GM21381 (cell line): ENCODE results near the gene C16orf89.
"Not testable (repeated sequence)": the region's sequence is repeated elsewhere in the genome, so short reads cannot be mapped to it uniquely, and the experiment has no call there.

ENCODE experiments used
- ATAC-seq: cut with Tn5 transposase; IDR thresholded peaks from one replicate; pipeline ENCODE4 v1.9.1; 2021; ENCODE audit warnings: mild to moderate bottlenecking, moderate library complexity; ENCODE audit not compliant: unreplicated experiment

The C16orf89 gene

DNA sequence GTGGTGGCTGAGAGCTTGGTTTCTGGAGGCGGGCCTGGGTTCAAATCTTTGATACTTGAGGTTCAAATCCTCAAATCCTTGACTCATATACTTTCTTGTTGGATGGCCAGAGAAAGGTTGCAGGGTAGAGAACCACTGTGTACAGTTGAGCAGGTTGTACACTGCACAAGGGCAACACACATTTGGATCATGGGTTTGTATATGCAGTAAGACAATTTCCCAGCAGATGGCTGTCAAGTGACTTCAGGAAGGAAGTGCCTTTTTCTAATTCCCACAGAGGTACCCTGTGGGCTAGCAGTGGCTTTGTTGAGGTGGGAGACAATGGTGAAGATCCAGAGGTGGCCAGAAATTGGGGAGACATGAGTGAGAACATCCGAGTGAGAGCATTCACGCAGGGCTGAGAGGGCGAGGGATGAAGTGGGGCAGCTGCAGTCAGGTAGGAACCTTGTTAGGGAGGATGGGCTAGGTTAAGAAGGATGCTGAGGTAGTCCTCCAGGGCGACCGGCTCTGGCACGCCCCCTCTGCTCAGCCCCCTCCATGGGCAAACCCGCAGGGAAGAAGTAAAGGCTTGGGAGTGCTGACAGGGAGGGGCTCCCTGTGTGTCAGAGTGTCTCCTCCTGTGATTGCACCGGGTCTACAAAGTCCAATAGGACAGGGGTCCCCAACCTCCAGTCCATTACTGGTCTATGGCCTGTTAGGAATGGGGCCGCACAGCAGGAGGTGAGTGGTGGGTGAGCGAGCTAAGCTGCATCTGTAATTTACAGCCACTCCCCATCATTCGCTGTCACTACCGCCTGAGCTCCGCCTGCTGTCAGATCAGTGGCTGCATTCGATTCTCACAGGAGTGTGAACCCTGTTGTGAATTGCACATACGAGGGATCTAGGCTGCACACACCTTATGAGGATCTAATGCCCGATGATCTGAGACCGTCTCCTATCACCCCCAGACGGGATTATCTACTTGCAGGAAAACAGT is 2.7 kb downstream of the C16orf89 start:
- no peak for ATAC-seq

DNA sequence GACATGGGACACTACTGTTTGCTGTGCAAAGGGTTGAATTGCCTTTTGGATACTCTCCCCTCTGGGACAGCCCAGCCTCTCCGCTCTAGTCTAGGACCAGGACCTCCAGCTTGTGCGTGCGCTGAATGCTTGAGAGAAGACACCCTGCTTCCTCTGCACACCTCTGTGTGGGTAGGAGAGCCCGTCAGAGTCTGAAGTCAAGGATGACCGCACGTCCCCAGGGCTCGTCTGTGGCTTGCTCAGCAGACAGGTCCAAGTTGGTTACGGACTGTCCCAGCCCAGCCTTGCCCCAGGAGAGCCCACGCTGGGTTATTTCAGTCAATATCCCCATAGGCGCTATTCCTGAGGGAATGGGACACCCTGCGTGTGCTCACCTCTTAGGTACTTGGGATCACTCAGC is 3.7 kb downstream of the C16orf89 start:
- ATAC-seq = no peak

DNA sequence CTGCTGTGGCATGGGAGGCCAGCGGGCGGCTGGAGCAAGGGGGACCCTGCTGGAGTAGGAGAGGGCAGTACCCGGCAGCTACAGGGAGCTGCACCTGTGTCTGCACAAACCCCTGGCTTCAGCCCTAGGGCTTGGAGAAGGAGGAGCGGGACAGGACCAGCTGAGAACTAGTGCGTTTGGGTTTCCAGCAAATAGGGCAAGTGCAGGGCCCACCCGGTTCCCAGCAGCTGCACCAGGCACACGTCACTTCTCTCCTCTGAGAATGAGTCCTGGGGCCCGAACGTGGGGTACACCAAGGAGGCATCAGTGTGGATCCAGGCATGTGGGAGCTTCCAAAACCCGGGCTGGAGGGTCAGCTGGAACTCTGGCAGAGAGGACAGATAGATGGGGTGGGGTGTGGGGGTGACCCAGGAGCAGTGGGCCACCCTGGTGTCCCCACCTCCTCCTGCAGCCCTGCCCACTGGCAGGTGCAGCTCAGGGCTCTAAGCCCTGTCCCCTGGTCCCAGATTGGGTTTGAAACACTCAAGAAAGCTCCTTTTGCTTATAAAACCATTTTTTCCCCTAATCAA is 5.6 kb downstream of the C16orf89 start:
- ATAC-seq = no peak

DNA sequence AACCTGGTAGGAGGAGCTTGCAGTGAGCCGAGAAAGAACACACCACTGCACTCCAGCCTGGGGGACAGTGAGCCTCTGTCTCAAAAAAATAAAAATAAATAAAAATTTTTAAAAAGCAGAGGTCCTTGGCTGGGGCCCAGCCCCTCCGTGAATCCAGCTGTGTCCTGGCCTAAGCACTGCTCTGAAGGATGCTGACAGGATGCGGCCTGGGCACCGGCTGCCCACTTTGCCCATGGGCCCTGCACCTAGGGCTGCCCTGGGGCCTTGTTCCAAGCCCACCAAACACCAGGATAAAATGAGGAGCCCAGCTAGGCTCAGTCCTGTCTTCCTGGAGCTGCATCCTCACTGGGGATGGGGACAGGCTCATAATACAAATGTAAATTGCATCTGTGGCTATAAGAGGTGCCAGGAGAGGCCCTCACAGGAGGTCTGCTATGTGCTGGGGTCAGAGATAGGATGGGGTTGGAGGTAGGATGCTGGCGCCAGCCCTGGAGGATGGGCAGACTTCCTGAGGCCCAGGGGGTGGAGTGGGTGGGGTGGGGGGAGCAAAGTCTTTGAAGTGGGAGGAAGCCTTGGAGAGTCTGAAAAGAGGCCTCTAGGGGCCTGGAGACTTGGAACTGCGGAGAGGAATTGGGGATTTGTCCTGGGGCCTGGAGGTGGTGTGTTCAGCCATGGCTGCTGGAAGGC is 6.2 kb downstream of the C16orf89 start:
- ATAC-seq = no peak

DNA sequence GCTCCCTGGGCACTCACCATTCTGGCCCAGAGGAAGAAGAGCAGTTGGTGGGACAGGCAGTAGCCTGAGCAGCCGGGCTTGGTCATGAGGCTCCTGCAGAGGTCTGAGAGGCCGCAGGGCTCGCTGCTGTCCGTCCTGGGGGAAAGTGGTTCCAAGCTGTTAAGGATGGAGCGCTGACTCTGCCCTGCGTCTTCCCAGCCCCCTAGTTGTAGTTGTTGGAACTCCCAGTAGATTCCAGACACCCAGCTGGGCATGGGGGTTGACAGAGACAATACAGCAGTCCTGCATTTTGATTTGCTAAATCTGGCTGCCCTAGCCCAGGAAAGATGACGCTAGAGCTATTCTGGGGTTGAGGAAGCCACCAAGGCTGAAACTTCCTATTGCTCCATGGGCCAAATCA is 7.3 kb downstream of the C16orf89 start:
- ATAC-seq = no peak

DNA sequence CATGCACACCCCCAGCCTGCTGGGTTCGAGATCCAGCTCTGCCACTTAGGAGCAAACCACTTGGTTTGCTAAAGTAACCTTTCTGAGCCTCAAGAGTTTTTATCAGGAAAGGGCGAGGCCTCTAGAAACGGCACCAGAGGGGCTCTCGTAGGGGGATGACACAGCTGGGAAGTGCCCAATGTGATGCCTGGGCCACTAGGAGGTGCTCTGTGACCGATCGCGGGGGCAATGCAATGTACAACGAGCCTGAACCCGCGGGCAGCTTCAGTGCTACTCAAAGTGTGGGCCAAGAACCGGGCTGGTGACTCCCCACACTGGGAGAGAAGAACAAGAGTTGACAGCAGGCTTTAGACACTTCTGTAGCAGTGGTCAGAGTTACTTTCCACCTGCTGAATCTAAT is 9.4 kb downstream of the C16orf89 start:
- no peak for ATAC-seq

DNA sequence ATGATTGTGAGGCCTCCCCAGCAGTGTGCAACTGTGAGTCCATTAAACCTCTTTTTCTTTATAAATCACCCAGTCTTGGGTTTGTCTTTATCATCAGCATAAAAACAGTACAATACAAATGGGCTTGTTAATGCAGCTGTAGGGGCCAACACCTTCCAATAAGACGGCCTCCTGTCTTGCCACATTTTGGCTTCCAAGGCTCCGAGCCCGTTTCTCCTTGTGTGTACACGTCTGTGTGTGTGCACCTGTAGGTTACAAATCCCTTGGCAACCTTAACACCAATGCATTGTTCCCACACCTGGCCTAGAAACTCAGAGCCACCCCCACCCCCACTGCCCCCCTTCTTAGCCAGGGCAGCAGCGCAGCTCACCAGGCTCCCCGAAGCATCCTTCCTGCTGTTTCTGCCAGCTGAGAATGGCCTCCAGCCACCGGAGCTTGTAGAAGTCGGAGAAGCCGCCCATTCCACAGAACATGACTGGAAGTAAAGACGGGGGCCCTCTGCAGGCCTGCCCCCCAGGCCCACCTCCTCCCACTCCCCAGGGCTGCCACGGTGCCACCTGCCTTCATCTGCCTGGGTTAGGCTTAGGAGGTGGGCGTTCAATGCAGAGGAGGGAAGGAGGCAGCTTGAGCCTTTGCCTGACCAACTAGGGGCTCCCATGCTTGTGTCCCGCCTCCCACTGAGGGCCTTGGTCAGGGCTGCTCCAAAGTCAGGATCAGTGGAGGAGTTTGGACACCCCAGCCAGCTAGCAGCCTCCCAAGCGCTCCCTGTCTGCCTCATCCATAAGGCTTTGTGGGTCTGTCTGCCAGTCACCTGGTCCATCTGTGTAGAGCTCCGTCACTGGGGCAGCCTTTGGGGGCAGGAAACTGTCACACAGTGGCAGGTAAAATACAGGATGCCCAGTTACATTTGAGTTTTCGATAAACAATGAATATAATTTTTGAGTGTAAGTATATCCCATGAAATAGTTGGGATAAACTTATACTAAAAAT is 10.6 kb downstream of the C16orf89 start:
- ATAC-seq = no peak

DNA sequence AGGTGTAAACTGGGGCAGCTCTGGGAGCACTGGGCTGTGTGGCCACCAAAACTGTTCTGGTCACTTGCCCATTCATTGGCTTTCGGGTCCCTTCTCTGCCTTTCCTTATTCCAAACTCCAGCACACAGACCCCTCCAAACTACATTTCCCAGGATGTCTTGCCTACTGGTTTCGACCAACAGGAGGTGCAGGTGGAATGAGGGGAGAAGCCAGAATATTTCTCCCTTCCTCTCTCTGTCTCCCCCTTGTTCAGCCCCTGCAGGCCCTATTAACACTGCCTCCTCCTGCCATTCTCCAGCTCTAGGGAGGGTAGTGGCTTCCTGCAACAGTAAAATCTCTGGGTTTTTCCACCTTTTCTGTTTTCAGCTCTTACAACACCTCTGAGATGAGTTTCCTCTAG is 18.8 kb downstream of the C16orf89 start:
- ATAC-seq = no peak

DNA sequence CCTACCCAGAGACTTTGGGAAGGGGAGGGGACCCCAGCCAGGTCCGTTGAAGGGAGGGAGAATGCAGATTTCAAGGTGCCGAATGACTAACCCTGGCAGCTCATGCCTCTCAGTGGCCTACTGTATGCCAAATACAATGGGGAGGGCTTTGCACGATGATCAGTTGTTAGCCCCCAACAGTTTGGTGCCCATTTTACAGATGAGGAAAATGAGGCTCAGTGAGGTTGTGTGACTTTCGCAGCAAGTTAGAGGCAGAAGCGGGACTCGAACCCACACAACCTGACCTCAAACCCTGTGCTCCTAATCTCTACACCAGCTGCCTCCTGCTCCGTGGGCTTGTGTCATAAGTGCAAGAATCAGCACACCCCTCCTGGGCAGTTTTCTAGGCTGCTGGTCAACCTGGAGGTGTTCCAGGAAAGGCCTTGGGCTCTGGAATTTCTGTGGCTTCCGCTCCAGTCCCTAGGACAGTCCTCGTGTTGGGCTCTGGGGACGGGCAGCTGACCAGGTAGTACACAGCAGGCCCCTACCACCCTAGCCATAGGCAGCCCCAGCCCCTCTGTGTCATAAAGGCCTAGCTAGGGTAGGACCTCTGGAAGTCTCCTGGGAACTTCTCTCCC is 20.1 kb downstream of the C16orf89 start:
- ATAC-seq = no peak

DNA sequence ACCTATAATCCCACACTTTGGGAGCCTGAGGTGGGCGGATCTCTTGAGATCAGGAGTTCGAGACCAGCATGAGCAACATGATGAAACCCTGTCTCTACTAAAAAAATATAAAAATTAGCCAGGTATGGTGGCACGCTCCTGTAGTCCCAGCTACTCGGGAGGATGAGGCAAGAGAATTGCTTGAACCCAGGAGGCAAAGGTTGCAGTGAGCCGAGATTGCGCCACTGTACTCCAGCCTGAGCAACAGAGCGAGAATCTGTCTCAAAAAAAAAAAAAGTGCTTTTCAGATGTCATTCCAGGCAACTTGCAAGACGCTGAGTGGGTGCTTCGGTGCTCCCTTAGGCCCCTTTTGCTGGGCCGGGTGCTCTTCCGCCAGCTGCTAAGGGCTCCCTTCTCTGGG is 21.2 kb downstream of the C16orf89 start:
- ATAC-seq = not testable (repeated sequence)

DNA sequence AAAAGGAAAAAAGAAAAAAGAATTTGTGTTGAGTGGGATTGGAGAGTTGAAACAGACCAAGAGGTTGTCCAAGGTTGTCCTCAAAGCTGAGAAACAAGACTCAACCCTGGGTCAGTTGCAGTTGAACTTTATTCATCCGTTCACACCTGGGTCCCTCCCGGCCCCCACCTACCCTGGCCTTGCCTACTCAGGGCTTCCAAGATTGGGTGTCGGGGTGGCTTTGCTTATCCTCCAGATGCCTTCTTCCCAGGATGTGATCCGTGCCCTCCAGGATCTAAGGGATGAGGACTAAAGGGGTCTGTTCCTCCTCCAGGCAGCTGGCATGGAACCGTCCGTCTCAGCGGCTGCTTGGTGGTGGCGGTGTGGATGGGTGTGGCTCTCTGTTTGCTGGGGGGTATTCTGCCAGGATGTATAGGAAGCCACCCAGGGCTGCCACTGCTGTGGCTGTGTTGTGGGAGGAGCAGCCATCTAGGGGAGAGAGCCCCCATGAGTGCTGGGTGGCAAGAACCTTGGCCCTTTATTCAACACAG is 21.7 kb downstream of the C16orf89 start:
- ATAC-seq = no peak

DNA sequence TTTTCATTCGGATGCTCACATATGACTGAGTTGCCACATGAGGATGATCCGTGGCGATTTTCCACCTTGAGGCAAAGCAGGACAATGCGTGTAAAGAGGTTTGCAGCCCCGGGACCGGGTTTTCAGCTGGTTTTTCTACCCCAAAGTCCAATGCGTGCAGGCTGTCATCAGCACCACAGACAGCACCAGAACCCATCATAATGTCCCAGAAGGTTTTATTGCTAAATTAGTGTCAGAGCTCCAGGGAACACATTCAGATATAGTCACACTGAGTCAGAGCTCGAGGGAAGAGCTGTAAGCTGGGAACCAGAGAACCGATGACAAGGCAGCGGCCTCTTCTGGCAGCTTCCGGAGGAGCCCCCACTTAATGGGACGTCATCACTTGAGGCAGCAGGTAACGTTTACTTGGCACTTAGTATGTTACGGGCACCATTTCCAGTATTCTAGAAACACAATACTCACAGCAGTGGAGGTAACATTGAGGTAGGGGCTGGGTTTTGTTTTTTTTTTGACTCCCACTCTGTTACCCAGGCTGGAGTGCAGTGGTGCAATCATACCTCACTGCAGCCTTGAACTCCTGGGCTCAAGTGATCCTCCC is 23.1 kb downstream of the C16orf89 start:
- no peak for ATAC-seq

DNA sequence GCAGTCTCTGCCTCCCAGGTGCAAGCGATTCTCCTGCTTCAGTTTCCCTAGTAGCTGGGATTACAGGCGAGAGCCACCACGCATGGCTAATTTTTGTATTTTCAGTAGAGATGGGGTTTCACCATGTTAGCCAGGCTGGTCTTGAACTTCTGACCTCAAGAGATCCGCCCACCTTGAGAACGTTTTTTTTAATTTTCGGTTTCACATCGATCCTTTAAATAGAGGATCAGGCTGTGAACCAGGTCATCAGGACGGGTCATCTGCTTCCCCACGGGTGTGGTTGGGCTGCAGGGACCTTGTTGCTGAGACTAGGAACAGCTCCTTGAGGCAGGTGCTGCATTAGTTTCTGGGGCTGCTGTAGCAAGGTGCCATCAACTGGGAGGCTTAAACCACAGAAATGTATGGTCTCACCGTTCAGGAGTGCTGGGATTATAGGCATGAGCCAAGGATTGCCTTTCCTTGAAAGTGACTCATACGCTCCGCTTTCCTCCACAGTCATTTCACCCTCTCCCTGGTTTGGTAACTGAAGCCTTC is 24.1 kb downstream of the C16orf89 start:
- ATAC-seq = peak; percentile 70

DNA sequence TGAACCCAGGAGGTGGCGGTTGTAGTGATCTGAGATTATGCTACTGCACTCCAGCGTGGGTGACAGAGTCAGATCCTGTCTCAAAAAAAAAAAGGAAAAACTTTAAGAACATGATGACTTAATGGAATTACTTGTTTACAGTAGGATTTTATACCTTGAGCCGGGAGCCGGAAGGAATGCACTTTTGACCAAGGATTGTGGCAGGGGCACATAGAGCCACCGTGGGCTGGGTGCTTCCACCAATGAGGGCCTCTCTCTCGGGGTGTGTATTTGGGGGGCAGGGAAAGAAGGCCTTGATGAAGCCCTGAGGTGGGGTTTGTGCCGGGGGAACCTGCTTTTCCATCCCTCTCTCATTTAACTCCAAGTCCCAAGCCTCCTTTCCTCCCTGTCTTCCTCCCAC is 25.3 kb downstream of the C16orf89 start:
- no peak for ATAC-seq

DNA sequence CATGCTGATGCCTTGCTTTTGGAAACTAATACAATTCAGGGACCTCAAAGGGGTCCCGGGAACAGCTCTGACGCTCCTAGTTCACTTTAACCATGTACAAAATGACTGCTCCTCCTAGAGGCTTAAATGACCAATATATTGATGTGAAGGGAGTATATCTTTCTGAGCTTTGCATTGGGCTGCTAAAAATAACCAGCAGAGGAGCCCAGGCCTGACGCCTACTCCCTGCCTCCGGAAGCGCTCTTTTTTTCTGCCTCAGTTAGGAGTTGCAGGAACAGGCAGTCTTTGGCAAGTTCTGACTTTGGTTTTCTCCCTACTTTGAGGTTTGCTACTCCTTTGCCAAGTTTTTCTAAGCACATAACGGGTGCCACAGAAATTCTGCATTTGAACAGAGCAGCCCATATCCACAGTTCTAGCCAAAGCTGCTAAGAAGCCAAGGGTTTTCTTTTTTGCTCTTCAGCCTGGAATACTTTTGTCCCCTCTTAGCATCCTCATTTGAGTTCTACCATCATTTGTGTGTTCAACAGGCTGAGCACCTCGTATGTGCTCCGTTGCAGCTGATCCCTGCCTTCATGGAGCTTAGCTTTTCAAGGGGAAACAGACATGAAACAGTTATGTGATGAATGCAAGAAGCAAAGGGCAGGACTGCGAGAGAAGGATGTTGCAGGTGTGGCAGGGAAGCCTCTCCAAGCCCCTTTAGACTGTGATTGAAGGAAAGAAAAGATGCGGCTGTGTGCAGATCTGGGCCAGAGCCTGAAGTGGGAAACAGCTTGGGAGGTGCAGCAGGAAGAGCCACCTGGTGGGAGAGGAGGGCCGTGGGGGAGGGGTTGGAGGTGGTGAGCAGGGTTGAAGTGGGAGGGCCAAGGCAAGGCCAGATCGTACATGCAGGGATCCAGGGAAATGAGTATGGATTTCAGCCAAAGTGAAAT is 29.3 kb downstream of the C16orf89 start:
- ATAC-seq = no peak

DNA sequence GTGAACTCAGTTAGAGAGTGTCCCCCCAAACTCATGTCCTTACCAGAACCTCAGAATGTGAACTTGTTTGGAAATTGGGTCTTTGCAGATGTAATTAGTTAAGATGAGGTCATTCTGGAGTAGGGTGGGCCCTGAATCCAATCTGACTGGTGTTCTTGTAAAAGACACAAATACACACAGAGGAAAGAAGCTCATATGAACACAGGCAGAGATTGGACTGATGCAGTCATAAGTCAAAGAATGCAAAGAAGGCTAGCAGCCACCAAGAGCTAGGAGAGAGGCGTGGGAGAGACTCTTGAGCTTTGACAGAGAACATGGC is 29.9 kb downstream of the C16orf89 start:
- ATAC-seq = no peak

DNA sequence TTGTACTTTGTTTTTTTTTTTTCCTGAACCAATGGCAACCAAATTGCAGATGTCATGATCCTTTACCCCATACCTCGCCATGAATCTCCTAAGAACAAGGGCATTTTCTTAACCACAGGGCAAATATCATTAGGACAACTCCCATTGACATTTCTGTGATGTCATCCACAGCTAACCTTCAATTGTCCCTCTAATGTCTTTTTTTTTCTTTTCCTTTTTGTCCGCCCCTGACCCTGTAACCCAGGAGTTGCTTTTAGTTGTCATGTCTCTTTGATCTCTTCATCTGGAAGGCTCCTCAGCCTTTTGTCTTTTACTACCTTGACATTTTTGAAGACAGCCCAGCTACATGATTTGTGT is 31.6 kb downstream of the C16orf89 start:
- ATAC-seq = no peak
